ENCODE measurements around the gene ZIC4.

The ZIC4 gene

DNA sequence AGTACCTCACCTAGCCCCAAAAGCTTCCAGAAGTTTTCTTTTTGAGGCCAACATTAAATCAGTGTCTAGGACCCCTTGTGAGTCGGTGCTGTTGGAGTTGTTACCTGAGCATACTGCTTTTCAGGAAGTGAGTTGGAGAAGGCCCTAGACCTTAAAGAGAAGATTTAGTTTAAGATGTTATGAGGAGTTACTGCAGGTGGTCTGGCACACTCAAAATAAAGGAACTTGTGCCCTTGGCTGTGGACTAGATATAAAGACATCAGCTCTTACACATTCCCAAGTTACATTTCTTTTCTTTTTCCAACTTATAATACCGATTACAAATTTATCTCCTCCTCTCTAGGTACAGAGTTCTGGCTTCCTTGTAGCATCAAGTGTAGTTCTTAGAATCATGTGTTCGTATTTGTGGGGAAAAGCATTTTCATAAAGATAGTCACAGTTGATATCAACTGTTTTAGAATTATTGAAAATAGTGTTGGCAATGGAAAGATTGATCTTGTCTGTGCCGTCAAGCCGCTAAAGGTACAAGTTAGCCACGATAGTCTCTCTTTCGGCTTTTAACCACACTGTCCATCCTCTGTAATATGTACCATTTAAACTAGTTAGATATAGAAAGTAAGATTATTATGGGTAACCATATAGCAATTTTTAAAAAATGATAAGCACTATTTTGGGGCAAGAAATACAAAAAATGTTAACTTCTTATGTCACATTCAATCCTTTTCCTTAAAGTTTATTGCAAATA lies 11.4 kb upstream of the ZIC4 start:
- DNase-seq: no peak

DNA sequence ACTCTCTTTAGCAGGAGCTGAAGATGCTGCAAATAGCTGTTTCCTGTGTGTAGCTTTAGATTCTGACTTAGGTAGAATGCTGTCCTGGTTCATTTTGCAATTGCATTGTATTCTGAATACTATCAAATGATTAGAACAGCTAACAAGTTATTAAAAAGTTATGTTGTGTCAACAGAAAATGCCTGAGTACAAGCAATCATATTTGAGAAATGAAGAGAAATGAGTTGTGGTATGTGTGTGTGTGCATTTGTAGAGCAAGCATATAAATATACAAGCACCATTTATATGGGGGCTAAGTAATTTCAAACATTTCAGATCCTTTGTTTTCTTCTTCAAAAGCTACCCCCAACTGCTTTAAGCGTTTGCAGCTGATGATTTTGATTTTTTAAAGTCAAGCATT lies 10.6 kb upstream of the ZIC4 start:
- no peak for DNase-seq

DNA sequence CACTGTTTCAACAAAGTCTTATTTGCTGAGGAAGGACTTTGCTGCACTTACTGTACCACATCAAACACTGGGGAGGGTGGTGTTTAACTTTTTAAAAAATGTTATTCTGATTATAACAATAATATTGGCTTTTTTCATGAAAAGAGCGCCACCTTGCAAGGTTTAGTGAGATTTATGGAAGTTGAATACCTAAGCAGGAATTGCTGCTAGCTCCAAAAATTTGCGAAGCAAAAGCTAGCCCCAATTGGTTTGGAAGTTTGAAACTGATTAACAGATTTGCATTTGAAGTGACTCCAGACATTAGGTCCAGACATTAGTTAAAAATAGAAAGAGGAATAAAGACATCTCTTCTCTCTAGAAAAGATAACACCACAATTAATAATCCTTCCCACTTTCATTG lies 9.5 kb upstream of the ZIC4 start:
- DNase-seq: no peak

DNA sequence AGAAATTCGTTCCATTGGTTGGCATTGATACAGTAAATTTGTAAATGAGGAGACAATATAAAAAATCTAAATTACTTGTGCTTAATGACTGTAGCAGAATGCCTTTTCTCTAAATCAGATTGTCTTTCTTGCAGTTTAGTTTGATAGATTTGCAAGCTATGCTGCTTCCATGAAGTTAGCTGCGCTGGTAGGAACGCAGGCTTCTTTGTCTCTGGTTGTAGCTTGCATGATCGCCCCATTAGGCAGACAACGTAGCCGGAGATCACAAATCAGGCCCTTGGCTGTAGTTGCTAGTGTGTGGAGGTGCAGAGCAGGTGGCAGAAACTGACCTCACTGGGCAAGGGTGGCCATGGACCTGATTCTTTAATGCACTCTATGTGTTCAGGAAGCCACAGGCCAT lies 8.9 kb upstream of the ZIC4 start:
- no peak for DNase-seq

DNA sequence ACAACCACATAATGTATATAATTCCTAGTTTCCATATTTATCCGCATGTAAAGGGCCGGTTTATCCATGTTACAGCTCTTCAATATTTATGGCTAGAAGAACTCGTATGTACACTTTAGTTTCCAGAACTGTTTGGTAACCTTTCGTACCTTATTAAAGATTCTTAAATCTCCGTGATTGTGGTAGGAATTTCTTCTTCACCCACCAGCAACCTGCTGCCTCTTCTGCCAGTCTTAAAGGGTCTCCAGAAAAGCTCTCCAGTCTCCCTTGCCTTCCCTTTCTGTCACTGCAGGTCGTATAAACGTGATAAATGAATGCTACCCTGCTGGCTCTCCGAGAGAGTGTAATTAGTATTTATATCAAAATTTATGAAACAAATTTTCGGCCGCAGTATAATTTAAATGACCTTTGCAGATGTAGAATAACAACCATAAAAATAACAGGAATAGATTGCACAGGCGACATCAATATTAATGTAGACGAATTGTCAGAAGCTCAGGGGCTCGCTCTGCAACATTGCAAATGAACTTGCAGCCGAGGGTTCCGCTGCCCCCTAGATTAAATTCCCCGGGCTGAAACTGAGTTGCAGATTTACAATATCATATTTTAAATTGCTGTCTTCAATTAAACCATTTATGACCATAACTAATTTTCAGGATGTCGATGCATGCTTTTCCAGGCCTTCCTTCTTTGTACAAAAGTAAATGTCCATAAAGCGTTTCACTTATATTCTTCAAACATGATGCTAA lies 8.2 kb upstream of the ZIC4 start:
- no peak for DNase-seq

DNA sequence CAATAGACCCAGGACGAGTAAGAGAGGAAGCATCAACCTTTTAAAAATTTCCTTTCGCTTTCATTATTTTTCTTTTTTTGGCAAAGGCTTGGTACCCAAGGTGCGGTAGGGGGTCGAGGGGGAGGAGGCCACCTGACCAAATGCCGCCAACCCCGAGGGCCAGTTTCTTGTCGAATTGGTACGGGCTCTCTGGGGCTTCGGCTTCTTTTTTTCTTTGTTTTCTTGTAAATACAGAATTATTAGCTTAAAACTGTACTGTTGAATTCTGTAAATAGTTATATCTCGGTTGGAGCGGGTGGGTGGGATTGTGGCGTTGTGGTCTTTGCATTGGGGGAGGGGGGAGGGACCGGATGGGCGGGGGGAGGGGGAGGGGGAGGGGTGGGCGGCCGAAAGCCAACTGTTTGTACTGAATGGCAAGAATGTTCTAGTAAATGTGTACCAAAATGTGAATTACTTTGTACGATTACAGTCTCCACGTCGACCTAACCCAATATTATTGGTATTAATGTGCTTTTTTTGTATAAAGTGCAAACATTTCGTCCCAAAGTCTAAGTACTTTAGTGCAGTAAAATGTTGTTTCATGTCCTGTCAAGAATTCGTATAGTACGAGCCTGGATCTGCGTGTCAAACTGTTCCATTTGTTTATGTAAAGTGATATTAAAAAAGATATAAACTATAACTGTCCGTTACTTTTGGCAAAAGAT lies 7.5 kb upstream of the ZIC4 start:
- DNase-seq: no peak

DNA sequence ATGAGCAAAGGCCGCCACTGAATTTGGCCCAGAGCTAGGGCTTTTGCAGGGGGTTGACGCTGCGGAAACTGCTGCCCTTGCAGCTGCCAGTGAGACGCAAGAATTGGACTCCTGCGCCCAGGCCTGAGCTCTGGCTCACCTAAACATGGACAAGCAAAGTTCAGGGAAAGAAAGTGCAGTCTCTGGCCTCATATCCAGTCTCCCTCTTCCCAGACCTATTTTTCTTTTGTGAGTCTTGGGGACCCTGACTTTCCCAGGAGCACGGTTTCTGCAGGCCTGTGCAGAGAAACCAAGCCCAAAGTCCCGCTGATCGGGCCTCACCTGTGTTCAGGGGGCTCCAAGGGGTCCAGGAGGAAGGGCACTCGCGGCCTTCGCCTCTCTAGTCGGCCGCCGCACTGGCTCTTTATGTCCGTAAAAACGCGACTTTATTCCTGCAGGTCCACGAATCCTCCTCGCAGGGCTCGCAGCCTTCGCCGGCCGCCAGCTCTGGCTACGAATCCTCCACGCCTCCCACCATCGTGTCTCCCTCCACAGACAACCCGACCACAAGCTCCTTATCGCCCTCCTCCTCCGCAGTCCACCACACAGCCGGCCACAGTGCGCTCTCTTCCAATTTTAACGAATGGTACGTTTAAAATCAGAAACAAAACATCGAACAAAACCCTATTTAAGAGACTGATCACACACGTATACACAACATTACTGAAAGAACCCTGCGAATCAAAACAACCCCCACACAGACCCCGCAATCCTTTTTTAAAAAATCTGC lies 6.8 kb upstream of the ZIC4 start:
- no peak for DNase-seq

DNA sequence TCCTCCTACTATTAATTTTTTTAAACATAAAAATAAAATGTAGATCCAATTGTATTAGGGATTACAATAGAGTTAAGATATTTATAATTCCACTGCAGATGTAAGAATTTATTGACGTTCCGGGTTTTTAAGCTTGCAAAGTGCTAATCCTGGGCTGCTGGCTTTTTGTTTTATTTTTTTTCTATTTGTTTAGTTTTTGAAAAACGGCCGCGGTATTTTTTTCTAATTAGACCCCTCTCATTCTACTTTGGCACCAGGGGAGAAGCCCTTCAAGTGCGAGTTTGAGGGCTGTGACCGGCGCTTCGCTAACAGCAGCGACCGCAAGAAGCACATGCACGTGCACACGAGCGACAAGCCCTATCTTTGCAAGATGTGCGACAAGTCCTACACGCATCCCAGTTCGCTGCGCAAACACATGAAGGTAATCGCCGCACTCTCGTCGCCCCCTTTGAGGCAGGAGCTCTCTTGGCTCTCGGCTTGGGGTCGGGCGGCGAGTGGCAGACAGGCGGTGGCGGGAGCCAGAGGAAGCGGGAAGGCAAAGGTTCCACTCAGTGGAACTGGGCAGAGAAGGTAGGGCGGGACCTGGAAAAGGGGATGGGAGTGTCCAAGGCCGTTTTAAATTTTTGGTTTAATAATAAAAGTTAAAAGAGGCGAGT lies 6.0 kb upstream of the ZIC4 start:
- no peak for DNase-seq

DNA sequence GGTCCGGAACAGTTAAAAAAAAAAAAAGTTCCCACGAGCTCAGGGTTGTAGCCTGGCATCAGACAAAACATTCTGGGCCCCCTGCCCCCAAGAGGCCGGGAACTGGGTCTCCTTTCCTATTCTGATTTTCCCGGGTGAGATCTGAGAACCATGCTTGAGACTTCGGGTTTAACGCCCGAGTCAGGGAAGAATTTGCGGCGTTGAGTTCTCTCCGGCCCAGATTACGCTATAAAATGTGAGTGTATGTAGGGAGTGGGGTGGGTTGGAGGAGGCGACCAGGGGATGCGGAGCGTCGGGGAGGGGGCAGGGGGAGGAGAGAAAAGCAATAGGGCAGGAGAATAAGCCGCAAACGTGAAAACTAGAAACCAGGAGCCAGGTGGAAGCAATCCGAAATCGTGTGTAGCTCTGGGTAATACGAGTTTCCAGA lies 5.5 kb upstream of the ZIC4 start:
- no peak for DNase-seq

DNA sequence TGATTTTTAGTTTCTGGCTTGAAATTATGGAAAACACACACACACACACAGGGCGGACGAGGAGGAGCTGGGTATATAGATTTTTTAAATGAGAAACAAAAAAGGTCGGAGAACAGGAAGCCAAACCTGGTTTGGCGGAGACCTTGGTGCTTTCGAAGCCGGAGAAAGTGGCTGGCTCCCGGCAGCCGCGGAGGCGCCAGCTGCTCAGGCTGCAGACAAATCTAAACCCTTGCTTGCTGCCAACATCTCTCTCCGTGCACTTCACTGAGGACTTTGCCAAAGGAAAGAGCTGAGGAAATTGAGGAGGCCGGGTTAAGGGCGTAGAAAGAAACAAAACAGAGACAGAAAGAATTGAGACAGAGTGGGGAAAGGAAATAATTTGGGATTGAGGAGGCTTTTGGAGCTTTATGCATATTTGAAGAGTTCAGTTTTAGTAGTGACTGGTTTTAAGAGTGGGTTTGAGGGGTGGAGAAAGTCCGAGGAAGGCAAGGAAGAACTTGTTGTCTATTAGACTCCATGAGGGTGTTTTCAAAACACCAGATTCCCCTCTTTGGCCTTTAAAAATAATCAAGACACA lies 5.0 kb upstream of the ZIC4 start:
- no peak for DNase-seq

DNA sequence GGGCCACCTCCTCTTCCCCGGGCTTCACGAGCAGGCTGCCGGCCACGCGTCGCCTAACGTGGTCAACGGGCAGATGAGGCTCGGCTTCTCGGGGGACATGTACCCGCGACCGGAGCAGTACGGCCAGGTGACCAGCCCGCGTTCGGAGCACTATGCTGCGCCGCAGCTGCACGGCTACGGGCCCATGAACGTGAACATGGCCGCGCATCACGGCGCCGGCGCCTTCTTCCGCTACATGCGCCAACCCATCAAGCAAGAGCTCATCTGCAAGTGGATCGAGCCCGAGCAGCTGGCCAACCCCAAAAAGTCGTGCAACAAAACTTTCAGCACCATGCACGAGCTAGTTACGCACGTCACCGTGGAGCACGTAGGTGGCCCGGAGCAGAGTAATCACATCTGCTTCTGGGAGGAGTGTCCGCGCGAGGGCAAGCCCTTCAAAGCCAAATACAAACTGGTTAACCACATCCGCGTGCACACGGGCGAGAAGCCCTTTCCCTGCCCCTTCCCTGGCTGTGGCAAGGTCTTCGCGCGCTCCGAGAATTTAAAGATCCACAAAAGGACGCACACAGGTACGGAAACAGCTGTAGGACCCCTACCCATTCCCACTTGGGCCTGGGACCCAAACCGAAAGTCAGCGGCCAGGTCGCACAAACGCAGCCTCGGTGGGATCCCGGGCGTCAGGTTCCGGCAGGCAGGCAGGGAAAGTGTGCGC lies 4.3 kb upstream of the ZIC4 start:
- DNase-seq: no peak

DNA sequence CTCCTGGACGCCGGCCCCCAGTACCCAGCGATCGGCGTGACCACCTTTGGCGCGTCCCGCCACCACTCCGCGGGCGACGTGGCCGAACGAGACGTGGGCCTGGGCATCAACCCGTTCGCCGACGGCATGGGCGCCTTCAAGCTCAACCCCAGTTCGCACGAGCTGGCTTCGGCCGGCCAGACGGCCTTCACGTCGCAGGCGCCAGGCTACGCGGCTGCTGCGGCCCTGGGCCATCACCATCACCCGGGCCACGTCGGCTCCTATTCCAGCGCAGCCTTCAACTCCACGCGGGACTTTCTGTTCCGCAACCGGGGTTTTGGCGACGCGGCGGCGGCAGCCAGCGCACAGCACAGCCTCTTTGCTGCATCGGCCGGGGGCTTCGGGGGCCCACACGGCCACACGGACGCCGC lies 3.8 kb upstream of the ZIC4 start:
- no peak for DNase-seq

DNA sequence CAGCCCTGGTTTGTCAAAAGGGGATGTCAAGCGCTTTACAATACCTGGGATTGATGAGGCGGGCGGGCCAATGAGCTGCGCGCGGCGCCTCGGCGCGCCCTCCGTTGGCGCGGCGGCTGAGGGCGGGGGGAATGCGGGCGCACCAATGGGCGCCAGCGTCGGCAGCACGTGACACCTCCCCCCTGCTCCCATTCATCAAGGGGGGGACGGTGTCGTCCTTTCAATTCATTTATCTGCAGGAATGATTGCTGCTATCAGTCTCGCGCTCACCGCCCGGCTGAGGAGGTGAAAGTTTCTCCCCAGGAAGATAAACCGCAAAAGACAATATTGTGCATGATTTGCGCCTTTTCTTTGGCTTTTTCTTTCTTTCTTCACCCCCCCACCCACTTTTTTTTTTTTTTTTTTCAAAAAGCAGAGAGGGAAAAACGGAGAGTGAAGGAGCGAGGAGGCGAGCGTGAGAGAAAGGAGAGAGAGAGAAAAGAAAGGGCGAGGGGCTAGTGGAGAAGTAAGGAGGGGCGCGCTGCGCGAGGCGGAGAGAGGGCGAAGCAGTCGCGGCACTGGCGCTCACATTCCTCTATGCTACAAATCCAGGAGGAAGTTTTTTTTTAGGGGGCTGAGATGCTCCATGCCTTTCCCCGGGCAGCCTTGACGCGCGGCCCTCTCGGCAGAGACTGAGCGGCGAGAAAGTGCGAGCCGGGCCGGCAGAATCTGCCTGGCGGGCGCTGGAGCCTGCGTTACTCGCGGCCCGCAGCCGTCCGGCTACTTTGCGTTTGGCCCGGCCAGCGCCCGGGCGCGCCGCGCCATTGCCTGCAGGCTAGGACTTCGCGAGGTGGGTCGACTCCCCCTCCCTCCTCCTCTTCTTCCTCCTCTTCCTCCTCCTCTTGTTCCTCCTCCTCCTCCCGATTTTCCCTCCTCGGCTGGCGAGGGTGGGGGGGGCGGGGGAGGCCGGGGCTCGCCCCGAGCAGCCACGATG lies 3.1 kb upstream of the ZIC4 start, which contains the start of gene ZIC1:
TSS of gene ZIC1 (plus strand) at position 223 of the 973 bp plus-strand sequence. CDS start at position 971, 748 bp downstream.
- no peak for DNase-seq

DNA sequence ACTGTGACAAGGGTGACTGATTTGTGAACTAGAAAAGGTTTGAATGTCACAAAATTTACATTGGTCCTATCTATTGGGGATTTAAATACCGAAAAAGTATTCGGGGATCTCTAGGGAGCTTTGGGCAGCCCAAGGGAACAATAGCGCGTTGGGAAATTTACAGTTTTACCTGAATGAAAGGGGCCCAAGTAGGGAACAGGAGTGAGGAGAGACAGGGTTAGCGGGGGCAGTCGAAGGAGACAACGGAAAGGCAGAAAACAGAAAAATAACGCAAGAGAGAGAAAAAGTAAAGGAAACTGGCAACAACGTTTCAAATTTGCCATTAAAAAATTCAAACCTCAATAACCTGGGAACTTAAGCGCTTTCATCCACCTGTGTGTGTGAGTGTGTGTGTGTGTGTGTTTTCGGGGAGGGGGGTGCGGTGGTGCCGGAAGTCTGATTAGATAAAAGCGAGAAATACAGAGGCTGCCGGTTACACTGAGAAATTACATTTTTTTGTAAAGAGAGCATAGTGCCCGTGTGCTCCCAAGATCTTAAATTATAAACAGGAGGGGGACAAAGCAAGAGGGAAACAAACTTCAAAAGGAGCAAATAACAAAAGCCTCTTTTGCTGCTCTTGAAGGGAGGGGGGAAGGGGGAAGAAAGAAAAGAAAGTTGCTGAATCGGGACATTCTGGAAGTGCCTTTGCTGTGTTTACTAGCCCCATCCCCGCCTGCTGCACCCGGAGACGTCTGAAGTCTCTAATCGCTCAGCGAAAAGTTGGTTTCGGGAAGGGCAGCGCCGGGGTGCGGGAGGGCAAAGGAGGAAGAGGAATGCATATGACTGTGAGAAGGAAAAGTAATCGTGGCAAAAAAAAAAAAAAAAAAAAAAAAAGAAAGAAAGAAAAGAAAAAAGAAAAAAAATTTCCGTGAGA lies 2.1 kb upstream of the ZIC4 start:
- DNase-seq: no peak

DNA sequence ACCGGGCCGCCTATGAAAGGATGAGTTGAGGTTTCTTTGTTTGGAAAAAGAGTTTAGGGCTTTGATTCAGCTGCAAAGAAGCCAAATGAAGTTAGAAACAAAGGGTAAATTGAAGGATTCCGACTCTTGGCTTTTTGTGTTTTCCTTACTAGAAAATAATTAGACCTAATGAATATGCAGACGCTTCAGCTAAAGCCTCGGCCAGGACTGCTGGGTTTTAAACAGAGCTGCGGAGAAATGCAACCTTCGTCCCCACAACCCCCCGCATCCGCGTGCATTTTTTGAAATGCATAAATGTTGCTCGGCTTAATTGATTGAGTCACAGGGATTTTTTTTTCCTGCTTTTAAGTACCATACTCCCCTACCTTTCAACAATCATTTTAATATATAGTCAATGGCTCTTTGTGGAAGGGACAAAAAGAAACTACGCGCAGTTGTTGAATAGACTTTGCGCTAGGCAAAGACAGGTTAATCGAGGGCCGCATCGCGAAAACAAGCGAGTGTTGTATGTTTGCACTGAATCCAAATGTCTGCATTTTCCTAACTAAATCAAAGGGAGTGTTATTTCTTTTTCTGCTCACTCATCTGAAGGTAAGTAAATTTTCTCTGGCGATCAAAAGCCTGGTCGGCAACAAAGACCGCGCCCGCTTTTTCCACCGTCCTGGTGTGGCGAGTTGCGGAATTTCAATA lies 1.3 kb upstream of the ZIC4 start:
- no peak for DNase-seq

DNA sequence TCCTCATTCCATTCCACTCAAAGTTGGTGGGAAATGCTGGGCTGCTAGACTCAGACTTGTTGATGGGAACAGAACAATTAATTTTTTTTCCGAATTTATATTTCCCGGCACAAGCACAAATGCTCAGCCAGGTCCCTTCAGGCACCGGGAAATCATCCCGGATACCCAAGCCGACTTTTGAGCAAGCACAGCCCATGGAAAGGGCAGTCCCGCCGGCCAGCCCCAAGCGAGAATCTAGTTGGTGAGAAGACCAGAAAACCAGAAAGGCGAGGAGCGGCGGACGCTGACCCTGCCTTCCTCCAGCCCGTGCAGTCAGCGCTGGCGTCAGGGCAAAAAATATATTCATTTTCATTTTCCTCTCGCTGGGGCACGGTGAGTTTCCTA lies 763 bp upstream of the ZIC4 start:
- no peak for DNase-seq

DNA sequence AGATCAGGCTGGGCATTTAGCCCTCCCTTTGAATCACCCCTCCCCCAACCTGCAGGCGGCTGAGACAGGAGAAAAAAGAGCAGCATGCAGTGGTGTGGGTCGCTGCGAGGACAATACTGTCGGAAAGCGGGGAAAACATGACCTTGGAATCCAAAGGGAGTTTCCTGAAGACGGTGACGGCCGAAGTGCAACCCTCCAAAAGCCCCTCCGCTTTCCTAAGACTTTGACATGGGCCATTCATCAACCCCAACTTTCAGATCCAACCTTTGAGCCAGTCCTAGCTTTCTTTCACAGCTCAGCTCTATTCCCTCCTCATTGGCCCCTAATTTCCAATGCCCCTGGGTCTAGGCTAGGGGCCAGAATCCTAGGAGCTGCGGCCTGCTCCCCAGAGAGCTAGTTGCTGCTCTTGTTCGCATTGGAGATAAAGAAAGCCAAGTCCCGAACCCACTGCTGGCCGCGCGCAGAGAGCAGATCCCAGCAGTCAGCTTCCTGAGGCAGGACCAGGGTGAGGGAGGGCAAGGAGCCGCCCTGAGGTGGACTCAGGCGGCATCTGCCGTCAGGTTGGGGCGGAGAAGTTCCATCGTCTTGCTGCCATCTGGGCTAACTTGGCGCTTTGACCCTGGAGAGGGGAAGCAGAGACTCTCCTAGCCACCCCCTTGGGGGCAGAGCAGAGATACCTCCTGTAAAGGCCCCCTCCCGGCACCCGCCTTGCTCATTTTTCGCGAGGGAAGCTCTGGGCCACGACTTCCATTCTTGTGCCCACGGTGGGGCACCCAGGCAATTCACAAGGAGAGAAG lies 914 bp downstream of the ZIC4 start:
- DNase-seq: no peak

DNA sequence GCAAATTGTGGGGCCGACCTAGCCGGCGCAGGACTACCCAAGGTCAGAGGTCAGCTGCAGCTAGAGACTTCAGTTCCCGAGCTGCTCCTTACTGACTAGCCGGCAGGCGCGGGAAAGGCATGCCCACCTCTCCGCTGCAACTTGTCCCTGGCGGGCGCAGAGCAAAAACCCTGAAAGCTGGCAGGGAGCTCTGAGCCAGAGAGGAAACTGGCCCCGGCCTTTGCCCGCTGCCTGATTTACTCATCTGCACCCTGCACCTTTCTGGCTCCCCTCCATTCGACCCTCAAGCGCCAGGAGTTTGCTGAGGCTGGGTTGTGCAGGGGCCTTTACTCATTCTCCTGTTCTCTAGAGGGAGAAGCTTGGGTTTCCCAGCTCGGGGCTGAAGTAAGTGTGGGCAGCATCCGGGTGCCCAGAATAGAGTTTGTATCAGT lies 1.5 kb downstream of the ZIC4 start:
- DNase-seq: no peak

Data from DMS 273 treated with DMSO at 0.1 percent for 48 hours (cell line).